Parathyroid adenoma (tissue), 2 donors: ENCODE results near the gene C2orf92.

Experiments
- H2AFZ ChIP-seq: fragments of 300-600 bp; sonication (generic); one replicate; pipeline ENCODE4 v1.7.0; 2017; ENCODE audit warnings: antibody characterized with exemption, mild to moderate bottlenecking
- H3K27ac ChIP-seq: fragments of 300-600 bp; sonication (generic); one replicate; pipeline ENCODE4 v1.7.0; 2017
- H3K27me3 ChIP-seq: fragments of 300-600 bp; sonication (generic); one replicate; pipeline ENCODE4 v1.7.0; 2017; ENCODE audit warnings: low read length; ENCODE audit not compliant: control insufficient read depth, insufficient read depth
- H3K36me3 ChIP-seq: fragments of 300-600 bp; sonication (generic); one replicate; pipeline ENCODE4 v1.7.0; 2017; ENCODE audit warnings: low read length; ENCODE audit not compliant: control insufficient read depth, insufficient read depth
- H3K4me1 ChIP-seq: fragments of 300-600 bp; sonication (generic); one replicate; pipeline ENCODE4 v1.7.0; 2017; ENCODE audit warnings: control low read depth
- H3K4me2 ChIP-seq: fragments of 300-600 bp; sonication (generic); one replicate; pipeline ENCODE4 v1.7.0; 2017; ENCODE audit warnings: low read length
- H3K4me3 ChIP-seq: fragments of 300-600 bp; sonication (generic); one replicate; pipeline ENCODE4 v1.7.0; 2017; ENCODE audit warnings: low read depth, low read length
- H3K79me2 ChIP-seq: fragments of 300-600 bp; sonication (generic); one replicate; pipeline ENCODE4 v1.7.0; 2017; ENCODE audit warnings: control low read depth
- H3K9ac ChIP-seq: fragments of 300-600 bp; sonication (generic); one replicate; pipeline ENCODE4 v1.7.0; 2017; ENCODE audit warnings: mild to moderate bottlenecking
- H3K9me3 ChIP-seq: fragments of 300-600 bp; sonication (generic); one replicate; pipeline ENCODE4 v1.7.0; 2017; ENCODE audit warnings: low read length; ENCODE audit not compliant: control insufficient read depth
- TF ChIP-seq, protein P1 (sequence below): fragments of 300-600 bp; sonication (generic); IDR thresholded peaks from one replicate; pipeline ENCODE4 v1.7.0; 2017; ENCODE audit warnings: antibody characterized with exemption, mild to moderate bottlenecking
- donor health status: primary hyperparathyroidism.

The C2orf92 gene

DNA sequence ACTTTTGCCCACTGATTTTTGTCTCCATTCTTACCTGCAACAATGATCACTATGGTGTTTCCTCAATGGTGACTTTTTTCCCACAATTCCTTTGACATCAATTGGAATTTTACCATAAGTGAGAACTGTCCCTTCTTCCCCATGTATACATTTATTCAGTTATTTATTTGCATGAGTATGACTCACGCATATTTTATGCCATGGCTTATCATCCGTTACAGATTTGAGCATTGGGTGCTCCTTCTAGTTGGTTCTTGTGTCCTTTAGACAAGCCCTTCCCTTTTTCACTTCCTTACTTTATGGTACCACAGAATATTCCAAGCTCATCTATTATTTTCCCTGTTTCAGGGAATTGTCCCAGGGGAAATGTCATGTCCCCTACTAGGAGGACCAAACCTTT is 16.0 kb upstream of the C2orf92 start:
- no peaks in the 10 kb centered on the region for H3K4me1 ChIP-seq
- no peaks in the 10 kb centered on the region for H3K79me2 ChIP-seq
- no peak overlapping the region for H3K4me2 ChIP-seq
- no peak overlapping the region for H2AFZ ChIP-seq
- H3K9ac ChIP-seq, result no peak overlapping the region
- H3K27me3 ChIP-seq, result no peaks in the 10 kb centered on the region
- H3K9me3 ChIP-seq, result no peaks in the 10 kb centered on the region
- H3K4me3 ChIP-seq, result no peak overlapping the region
- H3K27ac ChIP-seq, result no peak overlapping the region
- TF ChIP-seq, protein P1, sequence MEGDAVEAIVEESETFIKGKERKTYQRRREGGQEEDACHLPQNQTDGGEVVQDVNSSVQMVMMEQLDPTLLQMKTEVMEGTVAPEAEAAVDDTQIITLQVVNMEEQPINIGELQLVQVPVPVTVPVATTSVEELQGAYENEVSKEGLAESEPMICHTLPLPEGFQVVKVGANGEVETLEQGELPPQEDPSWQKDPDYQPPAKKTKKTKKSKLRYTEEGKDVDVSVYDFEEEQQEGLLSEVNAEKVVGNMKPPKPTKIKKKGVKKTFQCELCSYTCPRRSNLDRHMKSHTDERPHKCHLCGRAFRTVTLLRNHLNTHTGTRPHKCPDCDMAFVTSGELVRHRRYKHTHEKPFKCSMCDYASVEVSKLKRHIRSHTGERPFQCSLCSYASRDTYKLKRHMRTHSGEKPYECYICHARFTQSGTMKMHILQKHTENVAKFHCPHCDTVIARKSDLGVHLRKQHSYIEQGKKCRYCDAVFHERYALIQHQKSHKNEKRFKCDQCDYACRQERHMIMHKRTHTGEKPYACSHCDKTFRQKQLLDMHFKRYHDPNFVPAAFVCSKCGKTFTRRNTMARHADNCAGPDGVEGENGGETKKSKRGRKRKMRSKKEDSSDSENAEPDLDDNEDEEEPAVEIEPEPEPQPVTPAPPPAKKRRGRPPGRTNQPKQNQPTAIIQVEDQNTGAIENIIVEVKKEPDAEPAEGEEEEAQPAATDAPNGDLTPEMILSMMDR, result no peak
- no peaks in the 10 kb centered on the region for H3K36me3 ChIP-seq

DNA sequence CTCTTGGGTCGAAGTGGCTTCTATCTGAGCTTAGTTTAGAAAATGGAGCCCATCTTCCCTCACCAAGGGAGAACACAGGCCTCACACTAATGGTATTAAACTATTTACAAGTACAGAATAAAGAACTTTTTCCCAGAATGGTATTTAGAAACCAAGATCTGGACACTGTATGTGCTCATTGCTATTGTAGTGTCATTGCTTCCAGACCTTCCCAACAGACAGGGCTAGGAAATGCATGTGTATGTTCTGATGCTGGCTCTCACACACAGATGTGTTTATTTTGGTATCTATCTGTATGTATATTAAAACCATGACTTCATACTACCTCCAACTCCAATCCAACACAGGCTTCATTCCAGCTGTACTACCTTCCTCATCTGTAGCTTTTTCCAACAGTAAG is 15.6 kb upstream of the C2orf92 start:
- no peaks in the 10 kb centered on the region for H3K27me3 ChIP-seq
- no peak overlapping the region for H3K9ac ChIP-seq
- H3K27ac ChIP-seq, result no peak overlapping the region
- H3K4me2 ChIP-seq, result no peak overlapping the region
- TF ChIP-seq, protein P1, result no peak
- H3K4me1 ChIP-seq, result no peaks in the 10 kb centered on the region
- H3K9me3 ChIP-seq, result no peaks in the 10 kb centered on the region
- H3K4me3 ChIP-seq, result no peak overlapping the region
- no peaks in the 10 kb centered on the region for H3K36me3 ChIP-seq
- H3K79me2 ChIP-seq, result no peaks in the 10 kb centered on the region
- no peak overlapping the region for H2AFZ ChIP-seq

DNA sequence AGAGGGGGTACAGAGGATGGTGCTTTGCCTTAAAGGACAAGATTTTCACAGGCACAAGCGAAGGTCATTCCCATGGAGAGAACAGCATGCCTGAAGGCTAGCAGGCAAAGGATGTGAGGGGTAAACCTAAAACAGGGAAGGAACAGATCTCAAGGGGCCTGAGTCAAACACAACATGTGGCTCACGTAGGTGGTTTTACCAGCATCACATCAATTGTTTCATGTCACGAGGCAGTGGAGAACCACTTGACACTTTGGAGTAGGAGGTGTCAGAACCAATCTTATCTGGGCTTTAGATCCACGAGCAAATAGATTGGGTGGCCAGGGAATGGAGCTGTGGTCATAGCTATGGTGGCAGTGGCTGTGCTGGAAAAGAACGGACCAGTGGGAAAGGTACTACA is 15.2 kb upstream of the C2orf92 start:
- Histone ChIP-seq H3K4me1 (no peaks in the 10 kb centered on the region), H2AFZ (no peak overlapping the region), H3K36me3 (no peaks in the 10 kb centered on the region), H3K9me3 (no peaks in the 10 kb centered on the region), H3K9ac (no peak overlapping the region), H3K79me2 (no peaks in the 10 kb centered on the region), H3K27me3 (no peaks in the 10 kb centered on the region), H3K4me2 (no peak overlapping the region), H3K27ac (no peak overlapping the region), H3K4me3 (no peak overlapping the region)
- TF ChIP-seq, protein P1, result no peak

DNA sequence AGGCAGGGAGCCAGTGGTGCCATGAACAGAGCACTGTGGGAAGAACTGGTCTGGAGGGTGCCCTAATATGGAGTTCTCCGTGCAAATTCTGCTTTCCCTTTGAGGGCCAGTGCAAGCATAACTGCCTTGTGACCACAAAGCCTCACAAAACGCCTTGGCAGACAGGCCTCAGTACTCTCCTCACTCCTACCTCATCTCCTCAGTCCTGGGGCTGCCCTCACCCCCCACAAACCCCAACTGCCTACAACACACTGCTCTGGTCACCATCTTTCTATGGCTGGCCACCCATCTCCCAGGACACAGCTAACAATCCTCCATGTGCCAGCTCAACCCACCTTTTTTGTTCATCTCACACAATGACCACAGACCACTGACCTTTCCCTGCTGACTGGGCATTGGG is 14.7 kb upstream of the C2orf92 start:
- no peaks in the 10 kb centered on the region for H3K27me3 ChIP-seq
- no peaks in the 10 kb centered on the region for H3K4me1 ChIP-seq
- H3K9ac ChIP-seq, result no peak overlapping the region
- no peak overlapping the region for H2AFZ ChIP-seq
- TF ChIP-seq, protein P1, result no peak
- no peaks in the 10 kb centered on the region for H3K79me2 ChIP-seq
- no peaks in the 10 kb centered on the region for H3K36me3 ChIP-seq
- H3K4me3 ChIP-seq, result no peak overlapping the region
- no peaks in the 10 kb centered on the region for H3K9me3 ChIP-seq
- no peak overlapping the region for H3K27ac ChIP-seq
- H3K4me2 ChIP-seq, result no peak overlapping the region

DNA sequence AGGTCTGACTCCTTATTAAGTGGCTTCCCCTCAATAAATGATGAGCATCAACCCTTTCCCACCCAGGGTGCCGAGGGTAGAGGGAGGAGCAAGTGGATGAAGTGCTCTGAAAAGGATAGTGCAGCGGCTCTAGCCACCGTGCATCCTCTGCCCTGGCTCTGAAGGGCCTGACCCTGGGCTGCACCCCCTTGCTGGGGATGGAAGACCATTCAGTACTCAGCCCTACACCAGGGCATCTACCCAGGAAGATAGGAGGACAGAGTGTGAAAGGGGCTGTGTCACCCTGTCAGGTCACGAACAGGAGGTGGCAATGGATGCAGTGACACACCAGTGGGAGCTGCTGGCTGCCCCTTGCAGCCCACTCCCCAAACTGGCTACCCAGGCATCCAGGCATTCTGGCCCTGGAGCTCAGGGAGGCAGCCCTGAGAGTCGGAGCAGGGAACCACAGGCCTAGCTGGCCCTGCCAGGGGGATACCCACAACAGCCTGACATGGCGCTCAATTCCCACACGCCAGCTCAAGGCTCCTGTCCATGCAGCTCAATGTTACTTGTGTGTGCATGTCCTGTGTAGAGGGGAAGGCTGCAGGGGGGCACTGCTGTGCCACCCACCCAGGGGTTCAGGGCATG is 13.3 kb upstream of the C2orf92 start:
- TF ChIP-seq, protein P1, result no peak
- Histone ChIP-seq H3K27ac (no peak overlapping the region), H3K27me3 (no peaks in the 10 kb centered on the region), H3K36me3 (no peaks in the 10 kb centered on the region), H3K4me3 (no peak overlapping the region), H3K4me2 (no peak overlapping the region), H2AFZ (no peak overlapping the region), H3K9ac (no peak overlapping the region), H3K79me2 (no peaks in the 10 kb centered on the region), H3K4me1 (no peaks in the 10 kb centered on the region), H3K9me3 (no peaks in the 10 kb centered on the region)
